ENCODE measurements around the gene C1orf226.
"Not testable (repeated sequence)": the region's sequence is repeated elsewhere in the genome, so short reads cannot be mapped to it uniquely, and the experiment has no call there.

C1orf226 gene

GRCh38 chr1:162381383-162381782 lies at the start of gene C1orf226:
C1orf226 (plus strand) TSS chr1:162381728; CDS start chr1:162381902, 174 bp downstream.
- Histone ChIP-seq H3K27ac (ENCODE audit: low read length) (no peak within 1 kb of the TSS), H3K36me3 (ENCODE audit: control insufficient read depth, low read depth, low read length) (peaks cover 3% of the 10 kb centered on the region), H3K27me3 (ENCODE audit: control insufficient read depth, insufficient read depth, low read length) (no peaks in the 10 kb centered on the region), H3K9me3 (ENCODE audit: control insufficient read depth, low read depth, low read length) (no peaks in the 10 kb centered on the region), H3K9ac (ENCODE audit: low read length) (no peak within 1 kb of the TSS), H3K4me1 (ENCODE audit: control insufficient read depth, low read depth, low read length) (no peaks in the 10 kb centered on the region), H3K4me3 (ENCODE audit: low read length) (no peak within 1 kb of the TSS)

GRCh38 chr1:162333991-162334390 lies 47.5 kb upstream of the C1orf226 start:
- no peak overlapping the region for H3K27ac ChIP-seq (ENCODE audit: low read length)
- no peak overlapping the region for H3K4me3 ChIP-seq (ENCODE audit: low read length)
- H3K27me3 ChIP-seq (ENCODE audit: control insufficient read depth, insufficient read depth, low read length): no peaks in the 10 kb centered on the region
- H3K9me3 ChIP-seq (ENCODE audit: control insufficient read depth, low read depth, low read length): no peaks in the 10 kb centered on the region
- H3K4me1 ChIP-seq (ENCODE audit: control insufficient read depth, low read depth, low read length): peaks cover 14% of the 10 kb centered on the region
- no peak overlapping the region for H3K9ac ChIP-seq (ENCODE audit: low read length)
- no peaks in the 10 kb centered on the region for H3K36me3 ChIP-seq (ENCODE audit: control insufficient read depth, low read depth, low read length)

- Histone ChIP-seq H3K4me3 (ENCODE audit: low read length) (no peak overlapping the region), H3K27me3 (ENCODE audit: control insufficient read depth, insufficient read depth, low read length) (no peaks in the 10 kb centered on the region), H3K9me3 (ENCODE audit: control insufficient read depth, low read depth, low read length) (no peaks in the 10 kb centered on the region), H3K27ac (ENCODE audit: low read length) (no peak overlapping the region), H3K36me3 (ENCODE audit: control insufficient read depth, low read depth, low read length) (no peaks in the 10 kb centered on the region), H3K4me1 (ENCODE audit: control insufficient read depth, low read depth, low read length) (peaks cover 14% of the 10 kb centered on the region), H3K9ac (ENCODE audit: low read length) (no peak overlapping the region)
These were observed 46.4 kb upstream of the C1orf226 start for GRCh38 chr1:162335126-162335525.

GRCh38 chr1:162336621-162337285 lies 44.8 kb upstream of the C1orf226 start:
- no peaks in the 10 kb centered on the region for H3K9me3 ChIP-seq (ENCODE audit: control insufficient read depth, low read depth, low read length)
- no peaks in the 10 kb centered on the region for H3K27me3 ChIP-seq (ENCODE audit: control insufficient read depth, insufficient read depth, low read length)
- no peaks in the 10 kb centered on the region for H3K36me3 ChIP-seq (ENCODE audit: control insufficient read depth, low read depth, low read length)
- H3K27ac ChIP-seq (ENCODE audit: low read length): no peak overlapping the region
- H3K4me1 ChIP-seq (ENCODE audit: control insufficient read depth, low read depth, low read length): peaks cover 14% of the 10 kb centered on the region
- H3K4me3 ChIP-seq (ENCODE audit: low read length): no peak overlapping the region
- H3K9ac ChIP-seq (ENCODE audit: low read length): no peak overlapping the region

GRCh38 chr1:162342452-162342983 lies 39.0 kb upstream of the C1orf226 start:
- H3K9me3 ChIP-seq (ENCODE audit: control insufficient read depth, low read depth, low read length): no peaks in the 10 kb centered on the region
- no peak overlapping the region for H3K27ac ChIP-seq (ENCODE audit: low read length)
- H3K36me3 ChIP-seq (ENCODE audit: control insufficient read depth, low read depth, low read length): no peaks in the 10 kb centered on the region
- no peak overlapping the region for H3K4me3 ChIP-seq (ENCODE audit: low read length)
- no peak overlapping the region for H3K9ac ChIP-seq (ENCODE audit: low read length)
- no peaks in the 10 kb centered on the region for H3K27me3 ChIP-seq (ENCODE audit: control insufficient read depth, insufficient read depth, low read length)
- H3K4me1 ChIP-seq (ENCODE audit: control insufficient read depth, low read depth, low read length): no peaks in the 10 kb centered on the region

- H3K27me3 ChIP-seq (ENCODE audit: control insufficient read depth, insufficient read depth, low read length): no peaks in the 10 kb centered on the region
- H3K36me3 ChIP-seq (ENCODE audit: control insufficient read depth, low read depth, low read length): no peaks in the 10 kb centered on the region
- no peak overlapping the region for H3K27ac ChIP-seq (ENCODE audit: low read length)
These were observed 38.1 kb upstream of the C1orf226 start for GRCh38 chr1:162343470-162343869.

GRCh38 chr1:162347281-162347680 lies 34.2 kb upstream of the C1orf226 start:
- no peaks in the 10 kb centered on the region for H3K27me3 ChIP-seq (ENCODE audit: control insufficient read depth, insufficient read depth, low read length)
- H3K9ac ChIP-seq (ENCODE audit: low read length): no peak overlapping the region
- H3K4me1 ChIP-seq (ENCODE audit: control insufficient read depth, low read depth, low read length): no peaks in the 10 kb centered on the region
- H3K27ac ChIP-seq (ENCODE audit: low read length): no peak overlapping the region
- no peaks in the 10 kb centered on the region for H3K9me3 ChIP-seq (ENCODE audit: control insufficient read depth, low read depth, low read length)
- H3K4me3 ChIP-seq (ENCODE audit: low read length): no peak overlapping the region
- no peaks in the 10 kb centered on the region for H3K36me3 ChIP-seq (ENCODE audit: control insufficient read depth, low read depth, low read length)

More at GRCh38 chr1:162343470-162343869, 38.1 kb upstream of the C1orf226 start:
- Histone ChIP-seq H3K4me3 (ENCODE audit: low read length) (no peak overlapping the region), H3K9ac (ENCODE audit: low read length) (no peak overlapping the region), H3K4me1 (ENCODE audit: control insufficient read depth, low read depth, low read length) (no peaks in the 10 kb centered on the region), H3K9me3 (ENCODE audit: control insufficient read depth, low read depth, low read length) (no peaks in the 10 kb centered on the region)

GRCh38 chr1:162349635-162350330 lies 31.7 kb upstream of the C1orf226 start:
- Histone ChIP-seq H3K4me3 (ENCODE audit: low read length) (no peak overlapping the region), H3K27me3 (ENCODE audit: control insufficient read depth, insufficient read depth, low read length) (no peaks in the 10 kb centered on the region), H3K27ac (ENCODE audit: low read length) (no peak overlapping the region), H3K9me3 (ENCODE audit: control insufficient read depth, low read depth, low read length) (no peaks in the 10 kb centered on the region), H3K4me1 (ENCODE audit: control insufficient read depth, low read depth, low read length) (peaks cover 12% of the 10 kb centered on the region), H3K9ac (ENCODE audit: low read length) (no peak overlapping the region), H3K36me3 (ENCODE audit: control insufficient read depth, low read depth, low read length) (no peaks in the 10 kb centered on the region)

GRCh38 chr1:162351246-162351842 lies 30.2 kb upstream of the C1orf226 start:
- no peak overlapping the region for H3K27ac ChIP-seq (ENCODE audit: low read length)
- no peaks in the 10 kb centered on the region for H3K27me3 ChIP-seq (ENCODE audit: control insufficient read depth, insufficient read depth, low read length)
- no peaks in the 10 kb centered on the region for H3K9me3 ChIP-seq (ENCODE audit: control insufficient read depth, low read depth, low read length)
- H3K9ac ChIP-seq (ENCODE audit: low read length): no peak overlapping the region
- H3K36me3 ChIP-seq (ENCODE audit: control insufficient read depth, low read depth, low read length): no peaks in the 10 kb centered on the region
- peaks cover 12% of the 10 kb centered on the region for H3K4me1 ChIP-seq (ENCODE audit: control insufficient read depth, low read depth, low read length)
- no peak overlapping the region for H3K4me3 ChIP-seq (ENCODE audit: low read length)

GRCh38 chr1:162351874-162352273 lies 29.7 kb upstream of the C1orf226 start:
- H3K9ac ChIP-seq (ENCODE audit: low read length); H3K4me3 ChIP-seq (ENCODE audit: low read length); H3K27ac ChIP-seq (ENCODE audit: low read length); H3K36me3 ChIP-seq (ENCODE audit: control insufficient read depth, low read depth, low read length); H3K27me3 ChIP-seq (ENCODE audit: control insufficient read depth, insufficient read depth, low read length); H3K9me3 ChIP-seq (ENCODE audit: control insufficient read depth, low read depth, low read length): not testable (repeated sequence)
- peaks cover 12% of the 10 kb centered on the region for H3K4me1 ChIP-seq (ENCODE audit: control insufficient read depth, low read depth, low read length)

- H3K4me3 ChIP-seq (ENCODE audit: low read length): no peak overlapping the region
- no peaks in the 10 kb centered on the region for H3K27me3 ChIP-seq (ENCODE audit: control insufficient read depth, insufficient read depth, low read length)
- H3K9me3 ChIP-seq (ENCODE audit: control insufficient read depth, low read depth, low read length): no peaks in the 10 kb centered on the region
- no peak overlapping the region for H3K9ac ChIP-seq (ENCODE audit: low read length)
- no peak overlapping the region for H3K27ac ChIP-seq (ENCODE audit: low read length)
- H3K36me3 ChIP-seq (ENCODE audit: control insufficient read depth, low read depth, low read length): no peaks in the 10 kb centered on the region
- peaks cover 12% of the 10 kb centered on the region for H3K4me1 ChIP-seq (ENCODE audit: control insufficient read depth, low read depth, low read length)
These were observed 28.4 kb upstream of the C1orf226 start for GRCh38 chr1:162353078-162353477.

Measured in iPS-18a (cell line).